GM18909 (cell line): Measurements from ENCODE around the gene SLX9.
A peak's percentile ranks its signal among the peaks of the same experiment; 100 is the strongest.
"Not testable (repeated sequence)": the region's sequence is repeated elsewhere in the genome, so short reads cannot be mapped to it uniquely, and the experiment has no call there.

Experiments used
- ATAC-seq: cut with Tn5 transposase; IDR thresholded peaks from one replicate; pipeline ENCODE4 v1.9.1; 2021; ENCODE audit warnings: mild to moderate bottlenecking; ENCODE audit not compliant: unreplicated experiment, poor library complexity

Gene SLX9

DNA sequence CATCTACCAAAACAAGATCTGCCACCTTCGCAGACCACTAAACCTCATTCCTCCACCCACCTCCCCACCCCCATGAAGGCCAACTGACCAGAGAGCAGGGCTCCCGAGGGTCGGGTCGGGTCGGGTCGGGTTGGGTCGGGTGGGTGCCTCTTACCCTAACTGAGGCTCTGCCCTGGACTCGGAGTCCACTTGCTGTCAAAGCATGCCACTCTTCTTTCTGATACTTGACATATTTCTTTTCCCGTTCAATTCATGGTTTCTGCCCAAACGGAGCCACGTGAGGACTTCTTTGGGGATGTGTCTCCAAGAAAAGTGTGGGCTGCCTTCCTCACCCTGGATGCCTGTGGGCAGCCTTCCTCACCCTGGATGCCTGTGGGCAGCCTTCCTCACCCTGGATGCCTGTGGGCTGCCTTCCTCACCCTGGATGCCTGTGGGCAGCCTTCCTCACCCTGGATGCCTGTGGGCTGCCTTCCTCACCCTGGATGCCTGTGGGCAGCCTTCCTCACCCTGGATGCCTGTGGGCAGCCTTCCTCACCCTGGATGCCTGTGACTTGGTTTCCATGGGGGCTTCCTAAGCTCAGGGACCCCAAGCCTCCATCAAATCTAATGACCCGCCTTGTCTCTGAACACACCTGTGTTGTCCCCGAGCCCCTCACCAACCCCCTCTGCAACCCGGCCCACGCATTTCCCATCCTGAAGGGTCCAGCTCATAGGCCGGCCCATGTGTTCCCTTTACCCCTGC is 11.2 kb upstream of the SLX9 start:
- ATAC-seq, result not testable (repeated sequence)

DNA sequence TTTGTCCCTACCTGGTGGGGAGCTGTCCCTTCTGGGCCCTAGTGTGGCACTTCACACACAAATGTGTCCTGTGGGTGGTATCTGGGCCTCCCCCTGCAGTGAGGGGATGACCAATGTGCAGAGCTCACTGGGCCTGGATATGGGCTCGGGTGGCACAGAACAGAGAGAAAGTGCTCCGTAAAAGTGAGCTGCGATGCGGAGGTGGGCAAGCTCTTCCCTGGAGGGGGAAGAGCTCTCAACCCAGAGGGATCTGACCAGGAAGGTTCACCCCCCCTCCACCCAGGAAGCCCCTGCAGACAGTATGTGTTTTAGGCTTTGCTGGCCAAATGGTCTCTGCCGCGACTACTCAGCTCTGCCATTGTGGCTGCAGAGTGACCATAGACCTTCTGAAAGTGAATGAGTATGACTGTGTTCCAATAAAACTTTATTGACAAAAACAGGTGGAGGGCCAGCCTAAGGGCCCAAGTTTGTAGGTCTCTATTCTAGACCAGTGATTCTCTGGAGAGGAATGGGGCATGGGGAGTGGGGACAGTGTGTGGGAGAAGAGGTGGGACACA is 10.5 kb upstream of the SLX9 start:
- no peak for ATAC-seq

DNA sequence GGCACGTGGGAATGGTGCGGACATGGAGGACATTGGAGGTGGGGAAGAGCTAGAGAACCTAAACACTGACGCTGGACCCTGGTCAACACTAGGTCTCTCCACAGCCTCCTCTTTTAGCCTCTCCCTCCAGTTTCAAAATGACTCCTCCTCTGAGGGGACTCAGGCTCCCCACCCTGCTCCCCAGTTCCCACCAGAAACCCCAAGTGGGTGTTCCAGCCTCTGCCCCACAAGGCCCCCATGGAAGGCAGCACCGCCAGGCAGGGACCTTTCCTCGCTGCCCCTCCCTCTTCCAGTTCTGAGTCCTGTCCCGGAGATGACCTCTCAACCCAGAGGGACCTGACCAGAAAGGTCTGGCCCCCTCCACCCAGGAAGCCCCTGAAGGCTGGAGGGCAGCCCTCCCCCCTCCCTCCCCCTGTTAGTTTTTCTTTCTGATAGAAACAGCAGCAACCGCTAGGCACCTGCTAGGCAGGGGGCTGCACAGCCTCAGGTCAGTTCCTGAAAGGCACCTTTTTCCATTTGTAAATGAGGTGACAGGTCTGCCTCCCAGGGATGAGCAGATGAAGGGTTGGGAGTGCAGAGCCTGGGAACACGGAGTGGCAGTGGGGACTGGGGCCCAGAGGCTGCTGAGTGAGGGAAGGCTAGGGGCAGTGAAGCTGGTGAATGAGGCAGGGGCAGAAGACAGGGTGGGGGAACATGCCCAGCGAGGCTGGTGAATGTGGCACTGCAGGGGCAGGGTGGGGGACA is 9.9 kb upstream of the SLX9 start:
- ATAC-seq, result no peak

DNA sequence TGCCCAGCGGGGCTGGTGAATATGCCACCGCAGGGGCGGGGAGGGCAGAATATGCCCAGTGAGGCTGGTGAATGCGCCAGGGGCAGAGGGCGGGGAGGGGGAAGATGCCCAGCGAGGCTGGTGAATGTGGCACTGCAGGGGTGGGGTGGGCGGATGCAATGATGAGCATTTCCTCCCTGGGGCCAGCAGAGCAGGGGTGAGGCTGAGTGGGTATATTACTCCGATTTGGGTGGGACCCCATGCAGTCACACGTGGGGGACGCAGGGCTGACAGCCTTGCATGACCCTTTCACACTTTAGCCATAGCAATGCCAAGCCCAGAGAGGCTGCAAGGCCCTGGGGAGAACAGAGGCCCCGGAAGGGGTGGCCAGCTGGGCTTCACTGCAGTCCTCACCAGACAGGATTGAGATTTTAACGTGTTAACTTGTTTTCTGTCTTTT is 9.3 kb upstream of the SLX9 start:
- no peak for ATAC-seq

DNA sequence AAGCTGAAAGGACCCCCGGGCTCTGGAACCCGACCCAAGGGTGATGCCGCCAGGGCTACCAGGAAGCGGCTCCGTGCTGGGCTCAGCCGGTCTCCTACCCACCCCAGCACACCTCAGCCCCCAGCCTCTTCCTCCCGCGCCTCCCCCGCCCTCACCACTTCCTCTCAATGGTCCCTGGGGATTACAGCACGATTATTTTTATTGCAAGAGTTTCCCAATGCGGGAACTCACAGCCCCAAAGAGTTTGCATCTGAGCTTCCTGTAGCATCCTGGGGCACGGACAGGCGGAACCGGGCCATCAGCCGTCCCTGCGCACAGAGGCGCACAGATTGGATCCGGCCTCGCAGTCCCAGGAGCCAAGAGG is 8.7 kb upstream of the SLX9 start:
- peak; percentile 34 for ATAC-seq

DNA sequence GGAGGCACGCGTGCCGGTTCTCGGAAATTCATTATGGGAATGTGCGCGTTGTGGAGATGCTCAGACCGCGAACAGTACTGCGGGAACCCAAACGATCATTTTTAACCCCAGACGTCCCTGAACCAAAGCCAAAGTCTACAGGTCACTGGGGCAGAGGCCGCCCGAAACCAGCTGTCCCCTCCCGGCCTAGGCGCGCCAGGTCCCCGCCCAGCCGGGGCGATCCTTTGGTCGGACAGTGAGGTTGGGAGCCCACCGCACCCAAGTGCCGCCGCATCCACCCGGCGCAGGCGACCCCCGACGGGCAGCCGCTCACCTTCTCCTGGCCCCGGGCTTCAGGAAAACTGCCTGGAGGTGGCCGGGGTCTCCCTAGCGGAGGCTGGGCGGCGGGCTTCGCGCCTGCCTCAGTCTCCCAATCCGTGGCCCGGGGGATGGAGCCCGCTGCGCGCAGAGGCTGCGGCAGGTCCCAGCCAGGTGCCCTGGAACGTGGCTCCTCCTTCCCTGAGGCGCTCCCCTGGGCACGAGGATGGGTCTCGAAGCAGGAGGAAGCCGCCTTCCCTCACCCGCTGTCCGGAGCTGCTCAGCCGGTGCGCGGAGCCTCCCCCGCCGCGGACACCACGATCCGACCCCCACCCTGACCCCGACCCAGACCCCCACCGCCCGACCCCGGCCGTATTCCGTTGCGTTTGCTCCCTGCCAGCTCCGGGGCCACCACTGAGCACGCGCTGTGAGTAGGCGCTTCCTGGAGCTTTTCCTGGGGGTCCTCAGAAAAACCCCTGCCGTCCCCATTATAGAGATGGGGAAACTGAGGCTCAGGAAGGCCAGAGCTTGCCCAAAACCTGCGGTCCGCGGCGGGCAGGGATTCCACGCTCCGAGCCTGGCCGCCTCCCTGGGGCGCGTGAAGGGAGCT is 8.1 kb upstream of the SLX9 start:
- ATAC-seq, result no peak

DNA sequence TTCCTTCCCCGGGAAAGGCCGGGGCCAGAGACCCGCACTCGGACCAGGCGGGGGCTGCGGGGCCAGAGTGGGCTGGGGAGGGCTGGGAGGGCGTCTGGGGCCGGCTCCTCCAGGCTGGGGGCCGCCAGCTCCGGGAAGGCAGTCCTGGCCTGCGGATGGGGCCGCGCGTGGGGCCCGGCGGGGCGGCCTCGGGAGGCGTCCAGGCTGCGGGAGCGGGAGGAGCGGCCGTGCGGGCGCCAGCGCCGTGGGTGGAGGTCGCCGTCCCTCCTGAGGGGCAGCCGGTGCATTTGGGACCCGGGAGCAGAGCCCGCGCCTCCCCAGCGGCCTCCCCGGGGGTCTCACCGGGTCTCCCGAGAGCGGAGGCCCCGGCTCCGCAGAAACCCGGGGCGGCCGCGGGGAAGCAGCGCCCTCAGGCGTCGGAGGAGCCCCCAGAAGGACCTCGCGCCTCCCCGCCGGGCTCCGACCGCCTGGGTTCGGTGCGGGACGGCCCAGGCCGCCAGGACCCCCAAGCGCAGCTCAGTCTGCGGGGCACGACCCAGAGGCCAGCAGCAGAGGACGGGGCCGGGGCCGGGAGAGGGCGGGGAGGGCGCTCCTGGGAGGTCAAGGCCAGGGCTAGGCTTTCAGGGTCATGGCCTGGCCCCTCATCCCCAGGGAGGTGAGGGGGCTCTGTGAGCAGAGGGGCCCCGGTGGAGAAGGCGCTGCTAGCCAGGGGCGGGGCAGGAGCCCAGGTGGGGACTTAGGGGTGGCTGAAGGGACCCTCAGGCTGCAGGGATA is 7.2 kb upstream of the SLX9 start:
- ATAC-seq, result no peak

DNA sequence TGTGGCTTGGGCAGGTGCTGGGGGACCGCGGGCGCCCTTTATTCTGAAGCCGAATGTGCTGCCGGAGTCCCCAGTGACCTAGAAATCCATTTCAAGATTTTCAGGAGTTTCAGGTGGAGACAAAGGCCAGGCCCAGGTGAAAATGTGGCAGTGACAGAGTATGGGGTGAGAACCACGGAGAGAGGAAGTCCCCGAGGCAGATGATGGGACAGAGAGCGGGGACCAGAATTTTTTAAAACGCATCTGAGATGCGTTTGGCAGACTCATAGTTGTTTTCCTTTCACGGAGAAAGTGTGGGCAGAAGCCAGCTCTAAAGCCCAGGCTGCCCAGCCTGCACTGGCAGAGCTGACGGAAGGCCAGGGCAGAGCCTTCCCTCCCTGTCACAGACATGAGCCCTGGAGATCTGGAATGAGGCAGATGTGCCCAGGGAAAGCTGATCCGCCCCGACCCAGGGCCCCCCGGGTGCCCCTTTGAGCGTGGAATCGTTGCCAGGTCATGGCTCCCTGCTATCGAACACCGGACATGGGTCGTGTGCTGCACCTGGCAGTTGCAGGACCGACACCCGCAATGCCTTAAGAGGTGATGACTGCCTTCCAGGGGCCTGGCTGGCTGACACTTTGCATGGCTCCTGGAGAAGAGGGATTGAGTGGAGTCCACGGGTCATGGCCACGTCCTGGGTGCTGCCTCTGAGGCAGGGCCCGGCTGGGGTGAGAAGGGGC is 6.5 kb upstream of the SLX9 start:
- ATAC-seq, result no peak

DNA sequence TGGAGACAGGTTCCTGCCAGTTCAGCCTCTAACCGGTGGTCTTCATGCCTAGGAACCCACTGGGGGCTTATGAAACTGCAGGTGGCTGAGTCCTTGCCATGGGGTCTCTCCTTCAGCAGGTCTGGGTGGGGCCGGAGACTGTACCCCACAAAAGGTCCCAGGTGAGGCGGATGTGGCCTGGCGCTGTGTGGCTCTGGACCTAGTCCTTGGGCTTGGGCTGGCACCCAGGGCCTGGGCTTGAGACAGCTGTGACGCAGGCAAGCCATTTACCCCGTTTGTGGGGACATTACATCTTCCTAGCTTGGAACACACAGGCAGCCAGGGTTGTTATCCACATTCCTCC is 5.9 kb upstream of the SLX9 start:
- ATAC-seq, result no peak

DNA sequence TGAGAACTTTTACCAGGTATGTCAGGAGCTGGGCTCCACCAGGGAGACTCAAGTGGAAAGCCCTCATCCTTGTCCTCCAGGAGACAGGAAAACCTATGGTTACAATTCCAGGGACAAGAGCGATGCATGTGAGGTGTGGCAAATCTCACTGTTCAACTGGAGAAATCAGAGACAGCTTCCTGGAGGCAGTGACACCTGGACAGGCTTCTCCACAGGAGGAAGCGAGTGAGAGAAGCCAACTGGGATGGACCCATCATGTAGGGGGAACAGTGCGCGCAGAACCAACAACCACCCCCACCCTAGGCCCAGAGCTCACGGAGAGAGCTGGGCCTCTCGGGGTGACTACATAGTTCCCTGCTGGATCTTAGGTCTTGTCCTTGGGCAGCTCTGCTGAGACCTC is 5.6 kb upstream of the SLX9 start:
- ATAC-seq, result no peak

DNA sequence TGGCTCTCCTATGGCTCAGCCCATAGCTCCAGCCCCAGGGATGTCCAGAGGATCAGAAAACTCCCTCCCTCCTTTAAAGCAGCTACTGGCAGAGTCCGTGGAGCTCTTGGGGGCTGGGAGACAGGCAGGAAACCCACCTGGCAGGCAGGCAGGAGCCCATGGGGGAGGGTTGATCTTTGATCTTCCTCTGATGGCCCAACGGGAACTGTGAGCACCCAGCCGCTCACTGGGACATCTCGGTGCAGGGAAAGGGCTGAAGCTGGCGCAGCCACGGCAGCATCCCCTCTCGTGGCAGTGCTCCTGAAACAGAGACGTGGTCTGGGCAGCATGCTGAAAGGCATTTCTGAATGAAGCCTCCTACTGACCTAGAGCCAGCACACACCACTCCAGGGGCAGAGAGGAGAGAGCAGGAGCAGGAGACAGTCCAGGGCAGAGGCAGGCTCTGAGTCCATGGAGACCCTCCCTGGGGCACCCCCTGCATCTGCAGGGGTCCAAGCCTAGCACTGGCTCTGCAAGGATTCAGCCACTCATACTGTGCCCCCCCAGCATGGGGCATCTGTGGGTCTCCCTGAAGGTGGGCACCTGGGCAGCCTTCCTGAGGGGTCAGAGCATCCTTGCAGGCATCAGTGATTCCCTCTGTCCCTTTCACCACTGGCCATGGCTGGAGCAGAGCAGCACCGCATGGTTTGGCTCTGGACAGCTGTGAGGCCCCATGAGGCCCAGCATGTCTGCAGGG is 4.9 kb upstream of the SLX9 start:
- no peak for ATAC-seq

DNA sequence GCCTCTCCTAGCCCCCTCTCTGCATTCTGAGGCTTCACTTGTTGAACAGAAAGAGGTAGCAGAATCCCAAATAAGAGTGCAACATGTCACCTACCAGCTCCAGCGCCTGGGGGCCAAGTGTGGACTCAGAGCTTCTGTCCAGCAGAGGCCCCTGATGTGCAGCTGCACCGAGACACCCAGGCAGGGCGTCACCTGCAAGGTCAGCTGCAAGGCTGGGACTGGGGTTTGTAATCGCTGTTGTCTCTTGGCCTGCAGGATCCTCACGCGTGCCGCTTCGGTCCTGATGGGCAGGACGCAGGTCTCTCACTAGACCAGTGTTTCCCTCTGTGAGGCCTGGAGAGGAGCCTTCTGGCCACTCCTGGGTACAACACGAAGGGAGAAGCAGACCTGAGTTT is 4.3 kb upstream of the SLX9 start:
- no peak for ATAC-seq

DNA sequence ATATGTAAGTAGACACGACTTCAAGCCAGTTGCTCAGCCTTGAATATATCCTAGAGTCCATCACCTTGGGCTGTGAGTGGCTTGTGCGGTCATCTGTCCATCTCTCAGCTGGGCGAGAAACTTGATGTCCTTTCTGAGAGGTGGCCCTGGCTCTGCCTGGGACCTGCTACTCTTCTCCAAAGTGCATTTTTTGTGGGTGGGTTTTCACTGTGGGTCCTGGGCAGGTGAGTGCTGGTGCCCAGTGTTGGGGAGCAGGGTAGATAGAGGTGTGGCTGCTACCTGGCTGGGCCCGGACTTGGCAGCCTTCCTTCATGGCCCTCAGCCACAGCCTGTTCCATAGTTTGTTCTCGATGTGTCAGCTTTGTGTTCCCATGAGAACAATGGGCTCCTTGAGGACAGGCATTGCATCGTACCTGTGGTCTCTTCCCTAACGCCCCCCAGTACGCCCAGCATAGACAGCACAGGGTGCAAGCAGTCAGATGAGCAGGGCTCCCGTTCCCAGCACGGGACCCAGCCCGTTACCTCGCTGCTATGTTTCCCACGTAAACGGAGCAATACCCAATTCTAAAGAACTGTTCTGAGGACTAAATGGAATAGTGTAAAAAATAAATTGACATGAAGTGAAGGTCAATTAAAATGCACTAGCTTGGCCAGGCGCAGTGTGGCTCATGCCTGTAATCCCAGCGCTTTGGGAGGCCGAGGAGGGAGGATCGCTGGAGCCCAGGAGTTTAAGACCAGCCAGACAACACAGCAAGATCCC is 877 bp upstream of the SLX9 start:
- ATAC-seq, result no peak

DNA sequence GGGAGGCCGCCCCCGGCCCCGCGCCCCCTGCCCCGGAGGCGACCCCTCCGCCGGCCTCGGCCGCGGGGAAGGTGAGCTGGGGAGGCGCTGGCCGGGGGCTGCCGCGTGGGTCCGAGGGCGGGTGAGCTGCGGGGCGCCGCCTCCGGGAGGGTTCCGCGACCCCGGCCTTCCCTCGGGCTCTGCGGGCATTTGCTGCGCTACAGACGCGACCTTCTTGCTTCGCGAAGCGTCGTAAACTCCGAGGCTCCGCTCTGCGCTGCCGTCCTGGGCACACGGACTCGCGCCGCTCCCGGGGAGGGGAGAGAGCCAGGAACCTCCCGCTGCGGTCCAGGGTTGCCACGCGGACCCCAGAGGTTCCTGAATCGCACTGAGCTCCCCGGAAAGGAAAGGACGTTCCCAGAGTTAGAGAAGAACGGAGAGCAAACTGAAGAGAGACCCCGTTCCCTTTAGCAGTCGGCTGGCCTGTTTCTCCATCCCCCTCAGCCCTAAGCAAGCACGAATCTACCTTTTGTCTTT is 345 bp downstream of the SLX9 start:
- peak; percentile 45 for ATAC-seq

DNA sequence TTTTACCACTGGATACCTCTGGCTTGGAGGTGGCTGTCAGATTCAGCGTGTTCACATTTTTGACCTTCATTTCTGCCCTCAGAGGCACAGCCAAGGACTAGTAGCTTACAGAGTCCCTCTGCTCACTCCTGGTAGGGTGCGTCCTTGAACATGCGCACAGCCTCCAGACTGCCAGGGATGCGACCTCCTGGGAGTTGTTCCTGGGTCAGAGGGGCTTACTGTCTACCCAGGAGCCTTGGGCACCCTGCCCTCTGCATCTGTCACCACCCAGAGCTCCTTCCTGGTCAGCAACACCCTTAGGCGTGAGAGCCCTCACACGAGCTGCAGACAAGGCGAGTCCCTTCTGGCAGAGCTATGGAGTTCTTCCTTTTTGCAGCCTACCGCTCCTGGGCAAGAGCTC is 1.7 kb downstream of the SLX9 start:
- no peak for ATAC-seq

DNA sequence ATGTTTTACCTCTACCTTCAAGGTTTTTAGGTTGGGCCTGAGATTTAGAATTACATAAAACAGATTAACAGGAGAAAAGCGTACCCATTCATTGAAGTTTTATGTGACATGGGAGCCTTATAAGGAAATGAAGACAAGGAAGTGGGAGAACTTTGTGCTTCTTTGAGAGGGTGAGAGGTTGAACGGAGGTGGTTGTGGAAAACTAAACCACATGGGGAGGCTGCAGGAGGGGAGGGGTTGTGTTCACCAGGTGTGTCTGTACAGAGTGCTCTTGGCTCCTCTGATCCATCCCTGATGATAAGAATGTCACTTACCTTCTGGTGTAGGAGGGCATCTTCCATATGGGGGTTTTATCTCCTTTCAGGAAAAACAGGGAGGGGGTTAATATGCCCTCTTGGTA is 2.7 kb downstream of the SLX9 start:
- no peak for ATAC-seq

DNA sequence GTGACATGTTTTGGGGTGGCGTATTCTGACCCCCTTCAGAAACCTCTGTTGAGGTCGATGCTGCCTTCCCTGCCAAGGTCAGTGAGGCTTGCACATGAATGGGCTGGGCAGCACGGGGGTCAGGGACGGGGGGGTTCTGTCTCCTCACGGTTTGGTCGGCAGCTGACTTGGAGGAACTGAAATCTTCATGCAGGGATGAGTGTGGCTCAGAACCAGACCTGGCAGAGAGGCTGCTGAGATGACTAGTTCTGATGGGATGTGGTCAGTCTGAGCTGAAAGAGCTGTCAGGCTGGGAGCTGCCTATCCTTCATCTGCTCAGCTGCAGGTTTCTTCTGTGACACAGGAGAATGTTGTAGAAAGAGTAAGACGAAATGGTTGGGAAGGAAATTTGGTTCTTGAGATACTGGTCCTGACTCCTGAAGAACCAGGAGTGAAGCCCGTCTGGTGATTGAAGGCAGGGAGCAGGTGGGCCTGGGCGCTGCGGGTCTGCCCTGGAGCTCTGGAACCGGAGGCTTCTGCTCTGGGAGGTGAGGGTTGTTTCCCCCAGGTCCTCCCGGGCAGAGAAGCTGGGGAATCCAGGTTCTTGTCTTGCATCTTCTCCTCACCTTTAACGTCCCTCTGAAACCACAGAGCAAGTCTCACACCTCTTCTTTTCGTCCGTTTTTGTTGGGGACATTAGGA is 3.3 kb downstream of the SLX9 start:
- no peak for ATAC-seq
